ENCODE measurements around the gene NDOR1.

Gene NDOR1

GRCh38 chr9:137195525-137196220 lies 9.8 kb upstream of the NDOR1 start:
- FAIRE-seq (no peak), DNase-seq (ENCODE audit: insufficient read length, low spot score) (no peak)

- FAIRE-seq (no peak), DNase-seq (ENCODE audit: insufficient read length, low spot score) (no peak)
These were observed 7.2 kb upstream of the NDOR1 start for GRCh38 chr9:137198051-137198901.

GRCh38 chr9:137198902-137199283 lies 6.6 kb upstream of the NDOR1 start:
- FAIRE-seq (no peak), DNase-seq (ENCODE audit: insufficient read length, low spot score) (no peak)

GRCh38 chr9:137199411-137200121 lies 5.9 kb upstream of the NDOR1 start:
- no peak for FAIRE-seq
- no peak for DNase-seq (ENCODE audit: insufficient read length, low spot score)

GRCh38 chr9:137200311-137201204 lies 4.9 kb upstream of the NDOR1 start, which contains the start of gene TPRN:
TPRN (minus strand) TSS chr9:137200741; CDS start chr9:137200711, 30 bp downstream.
- DNase-seq (ENCODE audit: insufficient read length, low spot score) (peak; percentile 99), FAIRE-seq (peak; percentile 86)

GRCh38 chr9:137201205-137201868 lies 4.2 kb upstream of the NDOR1 start:
- FAIRE-seq (no peak), DNase-seq (ENCODE audit: insufficient read length, low spot score) (no peak)

GRCh38 chr9:137202966-137203365 lies 2.5 kb upstream of the NDOR1 start:
- FAIRE-seq (no peak), DNase-seq (ENCODE audit: insufficient read length, low spot score) (no peak)

GRCh38 chr9:137204731-137205125 lies 772 bp upstream of the NDOR1 start:
- DNase-seq (ENCODE audit: insufficient read length, low spot score) (no peak), FAIRE-seq (no peak)

GRCh38 chr9:137206602-137207001 lies 1.1 kb downstream of the NDOR1 start:
- FAIRE-seq, result no peak
- DNase-seq (ENCODE audit: insufficient read length, low spot score), result no peak

- DNase-seq (ENCODE audit: insufficient read length, low spot score), result no peak
- FAIRE-seq, result no peak
These were observed 6.0 kb downstream of the NDOR1 start for GRCh38 chr9:137211532-137211931.

- no peak for DNase-seq (ENCODE audit: insufficient read length, low spot score)
- no peak for FAIRE-seq
These were observed 7.0 kb downstream of the NDOR1 start for GRCh38 chr9:137212520-137212919.

GRCh38 chr9:137213160-137214060 lies 7.9 kb downstream of the NDOR1 start:
- DNase-seq (ENCODE audit: insufficient read length, low spot score) (no peak), FAIRE-seq (no peak)

- FAIRE-seq (no peak), DNase-seq (ENCODE audit: insufficient read length, low spot score) (no peak)
These were observed 9.1 kb downstream of the NDOR1 start for GRCh38 chr9:137214620-137215019.

GRCh38 chr9:137215196-137215986 lies 9.9 kb downstream of the NDOR1 start:
- FAIRE-seq, result no peak
- DNase-seq (ENCODE audit: insufficient read length, low spot score), result no peak

GRCh38 chr9:137216188-137216965 lies 10.9 kb downstream of the NDOR1 start:
- no peak for DNase-seq (ENCODE audit: insufficient read length, low spot score)
- no peak for FAIRE-seq

GRCh38 chr9:137217276-137218211 lies 12.0 kb downstream of the NDOR1 start:
- FAIRE-seq, result no peak

More at GRCh38 chr9:137217276-137218211, 12.0 kb downstream of the NDOR1 start:
- no peak for DNase-seq (ENCODE audit: insufficient read length, low spot score)

Measured in HTR-8/SVneo (cell line).